GM21390 (cell line): ENCODE results near the gene DHRS1.

Experiments used
- ATAC-seq: cut with Tn5 transposase; IDR thresholded peaks from one replicate; pipeline ENCODE4 v1.9.1; 2021; ENCODE audit not compliant: unreplicated experiment

The DHRS1 gene

DNA sequence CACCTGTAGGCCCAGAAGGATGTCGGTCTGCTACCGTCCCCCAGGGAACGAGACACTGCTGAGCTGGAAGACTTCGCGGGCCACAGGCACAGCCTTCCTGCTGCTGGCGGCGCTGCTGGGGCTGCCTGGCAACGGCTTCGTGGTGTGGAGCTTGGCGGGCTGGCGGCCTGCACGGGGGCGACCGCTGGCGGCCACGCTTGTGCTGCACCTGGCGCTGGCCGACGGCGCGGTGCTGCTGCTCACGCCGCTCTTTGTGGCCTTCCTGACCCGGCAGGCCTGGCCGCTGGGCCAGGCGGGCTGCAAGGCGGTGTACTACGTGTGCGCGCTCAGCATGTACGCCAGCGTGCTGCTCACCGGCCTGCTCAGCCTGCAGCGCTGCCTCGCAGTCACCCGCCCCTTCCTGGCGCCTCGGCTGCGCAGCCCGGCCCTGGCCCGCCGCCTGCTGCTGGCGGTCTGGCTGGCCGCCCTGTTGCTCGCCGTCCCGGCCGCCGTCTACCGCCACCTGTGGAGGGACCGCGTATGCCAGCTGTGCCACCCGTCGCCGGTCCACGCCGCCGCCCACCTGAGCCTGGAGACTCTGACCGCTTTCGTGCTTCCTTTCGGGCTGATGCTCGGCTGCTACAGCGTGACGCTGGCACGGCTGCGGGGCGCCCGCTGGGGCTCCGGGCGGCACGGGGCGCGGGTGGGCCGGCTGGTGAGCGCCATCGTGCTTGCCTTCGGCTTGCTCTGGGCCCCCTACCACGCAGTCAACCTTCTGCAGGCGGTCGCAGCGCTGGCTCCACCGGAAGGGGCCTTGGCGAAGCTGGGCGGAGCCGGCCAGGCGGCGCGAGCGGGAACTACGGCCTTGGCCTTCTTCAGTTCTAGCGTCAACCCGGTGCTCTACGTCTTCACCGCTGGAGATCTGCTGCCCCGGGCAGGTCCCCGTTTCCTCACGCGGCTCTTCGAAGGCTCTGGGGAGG lies 11.3 kb upstream of the DHRS1 start, which contains the start of gene LTB4R:
TSS of gene LTB4R (plus strand) at position 857 of the 959 bp plus-strand sequence. CDS start 4,150 bp downstream, outside the sequence.
- peak; percentile 53 for ATAC-seq

GRCh38 chr14:24310265-24310645 lies 10.7 kb upstream of the DHRS1 start:
- ATAC-seq, result no peak

- no peak for ATAC-seq
Observed at GRCh38 chr14:24309538-24310264, 10.1 kb upstream of the DHRS1 start, which contains the start of gene LTB4R2. TSS of gene LTB4R2 (plus strand) at chr14:24310140. CDS start at chr14:24310665, 525 bp downstream.

DNA sequence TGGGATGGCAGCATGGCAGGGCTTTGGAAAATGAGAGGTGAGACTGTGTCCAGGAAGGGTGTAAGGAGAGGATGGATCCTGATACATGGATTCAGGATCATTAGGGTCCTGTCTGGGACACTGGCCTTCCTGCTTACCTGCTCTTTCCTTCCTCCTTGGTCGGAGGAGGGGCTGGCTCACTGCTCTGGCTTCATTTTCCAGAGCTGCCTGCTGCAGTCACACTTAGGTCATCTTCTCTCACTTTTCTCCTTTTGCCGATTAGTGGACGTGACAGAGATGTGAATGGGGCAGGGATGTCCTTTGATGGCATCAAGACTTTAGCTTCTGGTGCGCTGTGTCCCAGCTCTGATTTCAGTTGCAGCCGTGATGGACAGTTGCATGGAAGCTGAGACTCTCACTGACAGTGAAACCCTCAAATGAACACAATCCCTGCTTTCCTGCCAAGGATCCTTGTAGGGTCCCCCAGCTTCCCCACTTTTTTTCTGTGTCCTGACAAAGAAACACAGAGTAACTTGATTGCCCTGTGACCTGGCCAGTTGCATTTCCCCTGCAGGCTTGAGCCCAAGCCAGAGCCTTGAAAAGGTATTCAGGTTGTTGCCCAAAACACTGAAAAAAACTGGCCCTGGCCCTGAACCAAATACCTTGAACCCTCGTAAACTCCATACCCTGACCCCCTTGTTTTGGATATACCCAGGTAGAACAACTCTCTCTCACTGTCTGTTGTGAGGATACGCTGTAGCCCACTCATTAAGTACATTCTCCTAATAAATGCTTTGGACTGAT lies 9.0 kb upstream of the DHRS1 start:
- ATAC-seq, result no peak

DNA sequence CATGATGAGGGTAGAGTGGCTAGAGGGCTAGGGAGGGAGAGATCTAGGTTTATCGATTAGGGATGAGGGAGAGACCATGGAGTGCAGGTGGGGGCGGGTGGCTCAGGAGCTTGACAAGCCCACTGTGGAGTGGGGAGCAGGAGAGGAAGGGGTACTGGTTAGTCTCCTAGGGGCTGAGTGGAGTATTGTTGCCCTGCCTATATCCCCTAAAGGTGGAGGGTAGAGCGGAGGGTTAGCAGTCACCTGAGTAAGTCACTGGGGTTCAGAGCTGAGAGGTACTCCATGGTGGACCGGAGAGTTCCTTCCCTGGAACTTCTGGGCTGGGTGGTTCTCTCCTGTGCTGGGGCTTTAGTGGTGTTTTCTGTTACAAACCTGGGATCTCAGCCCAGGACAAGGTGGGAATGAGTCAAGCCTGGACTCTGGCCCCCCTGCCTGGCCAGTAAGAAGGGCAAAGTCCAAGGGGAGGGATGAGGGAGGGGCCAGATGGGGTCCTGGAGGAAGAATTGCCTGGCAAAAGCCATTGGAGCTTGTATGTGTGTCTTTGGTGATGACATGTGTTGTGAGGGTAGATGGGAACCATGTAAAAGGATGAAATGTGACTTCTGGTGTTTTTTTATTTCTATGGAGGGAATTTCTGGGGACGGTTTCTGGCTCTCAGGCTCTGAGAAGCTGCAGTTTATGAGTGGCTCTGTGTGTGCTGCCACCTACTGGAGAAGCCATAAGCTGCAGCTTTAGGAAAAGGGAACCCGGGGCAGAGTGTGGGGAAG lies 8.2 kb upstream of the DHRS1 start, which contains the start of gene CIDEB:
TSS of gene CIDEB (minus strand) at position 403 of the 767 bp plus-strand sequence. CDS start at position 284, 119 bp downstream.
- no peak for ATAC-seq

DNA sequence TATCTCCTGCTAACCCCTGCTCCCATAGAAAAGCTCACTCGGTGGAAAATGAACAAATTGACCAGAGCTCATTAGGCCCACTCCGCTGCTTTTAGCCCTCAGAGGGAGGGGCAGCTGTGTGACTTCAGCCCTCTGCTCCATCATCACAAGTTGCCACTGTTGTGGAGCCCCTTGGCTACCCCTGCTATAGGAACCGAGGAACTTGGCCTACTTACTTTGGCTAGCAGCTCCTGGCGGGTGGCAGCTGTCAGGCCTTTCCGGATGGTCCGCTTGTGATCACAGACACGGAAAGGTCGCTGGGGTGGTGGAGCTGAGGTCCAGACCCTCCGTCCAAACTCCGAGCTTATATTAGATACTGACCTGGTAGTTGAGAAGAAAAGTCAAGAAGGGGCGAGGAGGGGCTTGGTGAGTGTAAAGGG lies 7.6 kb upstream of the DHRS1 start:
- no peak for ATAC-seq

- no peak for ATAC-seq
Observed at GRCh38 chr14:24304019-24304387, 4.4 kb upstream of the DHRS1 start.

- no peak for ATAC-seq
Observed at GRCh38 chr14:24300326-24300980, 873 bp upstream of the DHRS1 start.

DNA sequence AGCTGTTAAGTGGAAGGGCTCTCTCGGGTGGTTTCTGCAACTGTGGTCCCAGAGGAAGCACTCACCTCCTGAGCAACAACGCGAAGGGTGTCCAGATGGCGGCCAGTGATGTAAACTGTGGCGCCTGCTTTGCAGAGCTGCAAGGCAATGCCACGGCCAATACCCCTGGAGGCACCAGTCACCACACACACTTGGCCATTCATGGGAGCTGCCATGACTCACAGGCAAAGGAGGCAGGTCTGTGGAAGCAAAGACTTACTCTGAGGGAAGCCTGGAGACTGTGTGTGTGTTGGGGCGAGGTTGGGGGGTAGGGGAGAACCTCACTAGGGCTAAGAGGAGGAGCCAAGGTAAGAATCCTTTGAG lies 707 bp downstream of the DHRS1 start:
- ATAC-seq, result no peak

GRCh38 chr14:24297190-24297964 lies 2.2 kb downstream of the DHRS1 start:
- ATAC-seq, result peak; percentile 13

DNA sequence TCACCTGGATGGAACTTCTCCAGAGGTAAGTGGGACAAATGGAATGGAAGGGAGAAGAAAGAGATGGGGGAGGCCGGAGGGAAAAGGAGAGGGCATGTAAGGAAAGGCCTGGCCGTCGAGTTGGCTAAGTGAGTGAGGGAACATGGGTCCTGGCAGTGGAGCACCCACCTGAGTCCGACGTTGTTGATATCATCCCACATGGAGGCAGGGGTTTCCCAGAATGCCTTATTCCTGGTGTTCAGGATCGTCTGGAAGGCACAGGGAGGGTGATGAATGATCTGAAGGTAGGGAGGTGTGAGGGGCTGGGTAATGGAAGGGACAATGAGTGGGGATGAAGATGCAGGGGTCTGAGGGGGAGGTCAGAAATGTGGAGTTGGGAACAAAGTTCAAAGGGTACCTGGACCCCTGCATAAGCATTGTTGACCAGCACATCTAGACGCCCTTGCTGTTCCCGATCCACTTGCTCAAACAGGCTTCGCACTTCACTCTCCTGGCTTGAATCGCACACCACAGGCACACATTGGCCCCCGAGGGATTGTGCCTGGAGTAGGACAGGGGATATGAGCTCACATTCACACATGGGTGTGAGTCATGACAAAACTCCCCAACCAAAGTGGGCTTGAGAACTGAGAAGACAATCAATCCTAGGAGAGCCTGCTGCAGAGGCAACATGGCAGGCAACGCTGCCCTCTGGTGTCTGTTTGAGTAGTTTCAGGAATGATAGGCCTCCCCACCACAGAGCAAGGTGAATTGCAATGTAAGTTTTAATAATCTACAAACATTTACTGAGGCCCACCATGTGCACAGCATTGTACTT lies 3.0 kb downstream of the DHRS1 start:
- peak; percentile 44 for ATAC-seq

- ATAC-seq, result no peak
Observed at GRCh38 chr14:24293525-24293924, 6.1 kb downstream of the DHRS1 start.

DNA sequence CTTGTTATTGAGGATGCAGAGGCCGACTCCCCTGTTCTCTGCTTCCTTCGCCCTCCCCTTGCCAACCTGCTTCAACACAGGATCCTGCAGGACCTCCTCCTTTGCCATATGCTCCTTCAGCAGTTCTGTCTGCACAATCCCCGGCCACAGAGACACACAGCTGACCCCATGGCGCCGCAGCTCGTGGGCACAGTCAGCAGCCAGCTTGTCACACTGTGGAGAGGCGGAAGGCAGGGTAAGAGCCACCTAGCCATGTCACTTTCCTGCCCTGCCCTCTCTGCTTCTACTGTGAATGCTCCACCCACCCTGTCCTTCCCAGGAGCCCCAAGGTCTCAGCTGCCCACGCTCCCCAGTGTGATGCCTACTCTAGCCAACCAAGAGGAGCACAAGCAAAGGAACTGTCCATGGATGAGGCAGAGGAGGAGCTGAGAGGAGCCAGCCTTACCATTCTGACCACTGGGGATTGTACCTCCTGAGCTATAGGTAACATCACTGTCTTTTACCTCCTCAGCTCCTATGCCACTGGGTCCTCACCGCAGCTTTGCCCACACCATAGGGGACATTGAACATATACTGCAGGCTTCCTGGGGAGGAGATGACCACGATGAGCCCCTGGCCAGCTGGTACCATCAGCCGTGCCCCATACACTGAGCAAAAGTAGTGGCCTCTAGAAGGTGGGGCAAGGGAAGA lies 7.3 kb downstream of the DHRS1 start:
- no peak for ATAC-seq

- no peak for ATAC-seq
Observed at GRCh38 chr14:24291446-24292117, 8.0 kb downstream of the DHRS1 start.

GRCh38 chr14:24290746-24291145 lies 8.8 kb downstream of the DHRS1 start:
- no peak for ATAC-seq

DNA sequence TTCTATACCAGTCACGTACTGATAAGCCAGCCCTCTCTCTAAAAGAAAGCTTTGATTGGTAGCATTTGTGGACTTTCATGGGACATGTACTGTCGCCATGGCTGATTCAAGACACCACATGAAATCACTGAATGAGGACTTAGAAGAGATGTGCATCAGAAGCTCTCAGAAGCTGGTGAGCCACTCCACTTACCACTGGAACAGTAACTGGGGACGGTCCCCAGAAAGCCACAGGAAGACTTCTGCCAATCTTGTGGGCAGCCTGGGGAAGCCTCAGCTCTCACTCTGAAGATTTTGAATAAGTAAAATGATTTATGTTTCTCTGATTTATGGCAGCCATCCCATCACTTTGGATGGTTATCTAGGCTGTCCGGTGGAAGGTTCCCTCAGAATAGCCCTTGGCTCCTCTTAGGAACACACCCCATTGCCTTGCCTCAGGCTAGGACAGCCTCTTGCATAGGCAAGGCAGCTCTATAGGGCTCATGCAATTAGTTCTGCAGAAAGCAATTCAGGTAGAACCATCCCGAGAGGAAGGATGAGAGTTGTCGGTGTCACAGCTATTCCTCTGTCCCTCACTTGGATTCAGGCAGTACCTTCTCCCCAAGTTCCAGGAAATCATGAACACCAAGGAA lies 9.8 kb downstream of the DHRS1 start:
- ATAC-seq, result peak; percentile 80

DNA sequence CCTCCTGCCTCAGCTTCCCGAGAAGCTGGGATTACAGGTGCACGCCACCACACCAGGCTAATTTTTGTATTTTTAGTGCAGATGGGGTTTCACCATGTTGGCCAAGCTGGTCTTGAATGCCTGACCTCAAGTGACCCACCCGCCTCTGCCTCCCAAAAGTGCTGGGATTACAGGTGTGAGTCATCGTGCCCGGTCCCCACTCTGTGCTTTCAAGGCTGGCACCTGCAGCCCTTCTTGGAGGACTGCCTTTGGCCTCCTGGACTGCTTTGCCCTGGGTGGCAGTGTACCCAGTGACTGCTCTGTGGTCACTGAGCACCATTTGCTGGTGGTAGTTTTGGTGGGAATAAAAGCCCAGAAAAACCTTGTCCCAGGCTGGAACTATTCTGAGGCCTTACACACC lies 12.6 kb downstream of the DHRS1 start:
- ATAC-seq, result no peak
